GM12878 (cell line): ENCODE data around the gene NCF4. TPM values are rescaled to one million over a fixed set of nuclear protein-coding genes. Genes with fewer than 3 reads are reported as not detected.
A peak's percentile ranks its signal among the peaks of the same experiment; 100 is the strongest.

ENCODE experiments used
- ATAC-seq: fragments of 200-7000 bp; cut with Tn5 transposase; 3 replicates; pipeline ENCODE4 v1.9.1; 2020; ENCODE audit warnings: mild to moderate bottlenecking, moderate library complexity
- BruUV-seq: library from RNA; stranded (reverse); fragments of 400-500 nt; replicated peaks from 2 replicates; lab custom pipeline; 2021; lab: Mats Ljungman, UMichigan
- CTCF ChIA-PET: fragments of 300-600 bp; sonication (Branson Sonifier 250); formaldehyde crosslinking; extraction: SDS; loops from one replicate; lab custom pipeline; 2021; ENCODE audit warnings: inconsistent platforms; lab: Yijun Ruan, JAX
- POLR2A ChIA-PET: fragments of 350-600 bp; formaldehyde crosslinking; extraction: SDS; loops from one replicate; lab custom pipeline; 2021; ENCODE audit warnings: inconsistent platforms; lab: Charles Lee
- RAD21 ChIA-PET: fragments of 300-600 bp; sonication (Branson Sonifier 250); formaldehyde crosslinking; loops from one replicate; lab custom pipeline; 2023; ENCODE audit warnings: antibody characterized with exemption; ENCODE audit not compliant: unreplicated experiment; lab: Charles Lee
- SMC1A ChIA-PET: fragments of 300-600 bp; sonication (Branson Sonifier 250); formaldehyde crosslinking; loops from one replicate; lab custom pipeline; 2023; ENCODE audit not compliant: unreplicated experiment, uncharacterized antibody; lab: Charles Lee
- DNase-seq: peaks from one replicate; pipeline ENCODE4 v3.0.0-alpha.2; 2011; ENCODE audit warnings: low read depth, low spot score
- FAIRE-seq: peaks from 3 replicates; lab custom pipeline; 2011; peaks lifted over from hg19 to GRCh38; lab: Jason Lieb, UNC
- H2AFZ ChIP-seq: 2 replicates; pipeline ENCODE4 v1.6.0; 2011; ENCODE audit warnings: low read depth, low read length, control low read depth; ENCODE audit not compliant: control insufficient read depth
- H3K27ac ChIP-seq: 2 replicates; pipeline ENCODE4 v1.5.1; 2011; ENCODE audit warnings: control low read depth; ENCODE audit not compliant: control insufficient read depth, insufficient read depth
- H3K27me3 ChIP-seq, 2 experiments: replicated peaks in 1 of 2; 2 replicates each; pipeline versions ENCODE4 v1.6.0 to v1.6.1; 2011; ENCODE audit warnings: low read length in 1 of 2; ENCODE audit not compliant: control insufficient read depth in 2 of 2, insufficient read depth in 2 of 2
- H3K36me3 ChIP-seq, 2 experiments: 2 replicates each; pipeline ENCODE4 v1.5.1; 2011; ENCODE audit warnings: low read length in 1 of 2; ENCODE audit not compliant: control insufficient read depth in 2 of 2, insufficient read depth in 2 of 2
- H3K4me1 ChIP-seq: 2 replicates; pipeline ENCODE4 v1.6.1; 2011; ENCODE audit warnings: mild to moderate bottlenecking, low read length, moderate library complexity, mixed read lengths; ENCODE audit not compliant: control insufficient read depth, insufficient read depth
- H3K4me2 ChIP-seq: 2 replicates; pipeline ENCODE4 v1.6.0; 2011; ENCODE audit warnings: control low read depth; ENCODE audit not compliant: control insufficient read depth, insufficient read depth
- H3K4me3 ChIP-seq: fragments of 200-600 bp; sonication (generic); 2 replicates; pipeline ENCODE4 v1.5.1; 2016
- H3K79me2 ChIP-seq: 2 replicates; pipeline ENCODE4 v1.6.0; 2011; ENCODE audit warnings: low read length; ENCODE audit not compliant: control insufficient read depth, insufficient read depth
- H3K9ac ChIP-seq: 2 replicates; pipeline ENCODE4 v1.8.0; 2011; ENCODE audit warnings: low read length, control low read depth, mixed read lengths; ENCODE audit not compliant: control insufficient read depth, insufficient read depth
- H3K9me3 ChIP-seq: replicated peaks from 3 replicates; pipeline ENCODE4 v1.5.1; 2011; ENCODE audit warnings: mild to moderate bottlenecking, low read length; ENCODE audit not compliant: control insufficient read depth, insufficient read depth
- H4K20me1 ChIP-seq: 2 replicates; pipeline ENCODE4 v1.6.0; 2011; ENCODE audit not compliant: control insufficient read depth, insufficient read depth
- BHLHE40 ChIP-seq, 2 experiments: fragments of 450-650 bp in 1 of 2; IDR thresholded peaks; 2 replicates each; pipeline ENCODE4 v1.6.1; 2011 to 2017; ENCODE audit warnings: low read depth in 2 of 2, borderline replicate concordance in 1 of 2, improper control_type of control experiment in 1 of 2, low read length in 1 of 2, mild to moderate bottlenecking in 1 of 2
- CBFB ChIP-seq: IDR thresholded peaks from 2 replicates; pipeline ENCODE4 v1.6.1; 2016; ENCODE audit warnings: antibody characterized with exemption, low read depth
- EED ChIP-seq: sonication (generic); IDR thresholded peaks from 2 replicates; pipeline ENCODE4 v1.6.1; 2016; ENCODE audit warnings: antibody characterized with exemption, low read depth
- JUND ChIP-seq: IDR thresholded peaks from 2 replicates; pipeline ENCODE4 v1.6.1; 2012; ENCODE audit warnings: low read depth, mild to moderate bottlenecking, low read length, improper control_type of control experiment, moderate library complexity
- LARP7 ChIP-seq: fragments of 450-650 bp; IDR thresholded peaks from 2 replicates; pipeline ENCODE4 v1.6.1; 2017; ENCODE audit warnings: mild to moderate bottlenecking
- MXI1 ChIP-seq: fragments of 150-350 bp; IDR thresholded peaks from 2 replicates; pipeline ENCODE4 v1.6.1; 2011; ENCODE audit warnings: low read depth, mild to moderate bottlenecking, inconsistent platforms, low read length, improper control_type of control experiment
- RELA ChIP-seq: fragments of 450-650 bp; IDR thresholded peaks from 2 replicates; pipeline ENCODE4 v1.8.0; 2014; ENCODE audit warnings: borderline replicate concordance; ENCODE audit not compliant: partially characterized antibody
- RUNX3 ChIP-seq: IDR thresholded peaks from 2 replicates; pipeline ENCODE4 v1.6.1; 2012; ENCODE audit warnings: low read length, inconsistent platforms
- SRF ChIP-seq, 2 experiments: IDR thresholded peaks; 2 replicates each; pipeline ENCODE4 v1.6.1; 2011; ENCODE audit warnings: low read depth in 2 of 2, low read length in 2 of 2, mild to moderate bottlenecking in 1 of 2, moderate library complexity in 1 of 2
- WGBS: methylation state at CpG from one replicate; pipeline ENCODE4 v1.1.6; 2016; ENCODE audit warnings: low lambda C conversion rate; ENCODE audit not compliant: insufficient replicate concordance, insufficient coverage; ENCODE audit errors: missing lambda C conversion rate; 5-methylcytosine and 5-hydroxymethylcytosine counted together
- in situ Hi-C: fragments of 300-500 bp; cut with MboI; formaldehyde crosslinking; loops from 9 replicates; pipeline ENCODE4 v1.14.3; 2018; ENCODE audit warnings: mixed read lengths
- intact Hi-C: fragments of 100-400 bp; cut with micrococcal nuclease; formaldehyde crosslinking; loops from one replicate; pipeline ENCODE4 v1.14.2; 2022; ENCODE audit not compliant: unreplicated experiment
- polyA plus RNA-seq, 11 experiments: library from polyadenylated mRNA; depleted of rRNA in 4 of 11; unstranded in 6 of 11; stranded (reverse) in 5 of 11; fragments of >200 nt; fragmentation: Nextera tagmentation in 4 of 11; fragmentation: Illumina TruSeq in 1 of 11; extraction: Ambion mirVana in 4 of 11; extraction: Trizol in 1 of 11; gene quantifications; 1 replicate in 1 of 11; 2 replicates in 10 of 11; pipeline versions ENCODE4 v1.2.1 to v1.2.3, GENCODE V29; 2011 to 2016; ENCODE audit warnings: inconsistent platforms in 2 of 11, missing spikeins in 2 of 11, low read depth in 1 of 11
- total RNA-seq, 4 experiments: library from RNA; depleted of rRNA in 3 of 4; stranded (reverse); fragments of >200 nt in 3 of 4; fragmentation: Illumina TruSeq in 1 of 4; extraction: Trizol in 1 of 4; gene quantifications; 2 replicates each; pipeline versions ENCODE4 v1.2.1 to v1.2.3, GENCODE V29; 2013 to 2021
- TF ChIP-seq, protein P1 (sequence below): fragments of 450-650 bp; IDR thresholded peaks from 2 replicates; pipeline ENCODE4 v1.6.1; 2017; ENCODE audit warnings: borderline replicate concordance
- TF ChIP-seq, protein P2 (sequence below): fragments of 450-650 bp; formaldehyde crosslinking; IDR thresholded peaks from 2 replicates; pipeline ENCODE4 v1.5.0; 2022; ENCODE audit warnings: mild to moderate bottlenecking, missing genetic modification characterization
- TF ChIP-seq, protein P3 (sequence below): IDR thresholded peaks from 2 replicates; pipeline ENCODE4 v1.6.1; 2011; ENCODE audit warnings: low read depth, low read length, improper control_type of control experiment, borderline replicate concordance

NCF4 gene
- total and polyA plus RNA-seq, 10 of the 15 experiments (the other 5 are each of a cell fraction or from before 2014, with no cell fraction given), result 22.9 to 136 (median 72.5) TPM

DNA sequence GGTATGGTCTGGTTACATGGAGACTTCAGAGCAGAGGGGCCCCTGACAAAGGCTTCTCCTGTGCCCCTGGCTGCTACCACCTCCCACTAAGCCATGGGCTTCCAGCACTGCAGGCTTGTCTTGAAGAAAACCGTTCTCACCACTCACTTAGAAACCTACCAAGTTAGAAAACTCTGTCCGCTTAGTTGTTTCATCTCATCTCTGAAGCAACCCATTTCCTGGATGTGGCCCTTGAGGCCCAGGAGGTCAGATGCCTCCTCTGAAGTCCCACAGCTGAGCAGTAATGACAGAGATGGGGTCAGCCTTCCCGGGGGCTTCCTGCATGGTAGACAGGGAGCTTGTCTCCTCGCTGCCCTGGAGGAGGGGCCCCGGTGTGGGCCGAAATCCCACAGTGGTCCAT is 65.5 kb downstream of the NCF4 start (continued):
- TF ChIP-seq, protein P1, sequence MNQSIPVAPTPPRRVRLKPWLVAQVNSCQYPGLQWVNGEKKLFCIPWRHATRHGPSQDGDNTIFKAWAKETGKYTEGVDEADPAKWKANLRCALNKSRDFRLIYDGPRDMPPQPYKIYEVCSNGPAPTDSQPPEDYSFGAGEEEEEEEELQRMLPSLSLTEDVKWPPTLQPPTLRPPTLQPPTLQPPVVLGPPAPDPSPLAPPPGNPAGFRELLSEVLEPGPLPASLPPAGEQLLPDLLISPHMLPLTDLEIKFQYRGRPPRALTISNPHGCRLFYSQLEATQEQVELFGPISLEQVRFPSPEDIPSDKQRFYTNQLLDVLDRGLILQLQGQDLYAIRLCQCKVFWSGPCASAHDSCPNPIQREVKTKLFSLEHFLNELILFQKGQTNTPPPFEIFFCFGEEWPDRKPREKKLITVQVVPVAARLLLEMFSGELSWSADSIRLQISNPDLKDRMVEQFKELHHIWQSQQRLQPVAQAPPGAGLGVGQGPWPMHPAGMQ, result no peak
- TF ChIP-seq, protein P2, sequence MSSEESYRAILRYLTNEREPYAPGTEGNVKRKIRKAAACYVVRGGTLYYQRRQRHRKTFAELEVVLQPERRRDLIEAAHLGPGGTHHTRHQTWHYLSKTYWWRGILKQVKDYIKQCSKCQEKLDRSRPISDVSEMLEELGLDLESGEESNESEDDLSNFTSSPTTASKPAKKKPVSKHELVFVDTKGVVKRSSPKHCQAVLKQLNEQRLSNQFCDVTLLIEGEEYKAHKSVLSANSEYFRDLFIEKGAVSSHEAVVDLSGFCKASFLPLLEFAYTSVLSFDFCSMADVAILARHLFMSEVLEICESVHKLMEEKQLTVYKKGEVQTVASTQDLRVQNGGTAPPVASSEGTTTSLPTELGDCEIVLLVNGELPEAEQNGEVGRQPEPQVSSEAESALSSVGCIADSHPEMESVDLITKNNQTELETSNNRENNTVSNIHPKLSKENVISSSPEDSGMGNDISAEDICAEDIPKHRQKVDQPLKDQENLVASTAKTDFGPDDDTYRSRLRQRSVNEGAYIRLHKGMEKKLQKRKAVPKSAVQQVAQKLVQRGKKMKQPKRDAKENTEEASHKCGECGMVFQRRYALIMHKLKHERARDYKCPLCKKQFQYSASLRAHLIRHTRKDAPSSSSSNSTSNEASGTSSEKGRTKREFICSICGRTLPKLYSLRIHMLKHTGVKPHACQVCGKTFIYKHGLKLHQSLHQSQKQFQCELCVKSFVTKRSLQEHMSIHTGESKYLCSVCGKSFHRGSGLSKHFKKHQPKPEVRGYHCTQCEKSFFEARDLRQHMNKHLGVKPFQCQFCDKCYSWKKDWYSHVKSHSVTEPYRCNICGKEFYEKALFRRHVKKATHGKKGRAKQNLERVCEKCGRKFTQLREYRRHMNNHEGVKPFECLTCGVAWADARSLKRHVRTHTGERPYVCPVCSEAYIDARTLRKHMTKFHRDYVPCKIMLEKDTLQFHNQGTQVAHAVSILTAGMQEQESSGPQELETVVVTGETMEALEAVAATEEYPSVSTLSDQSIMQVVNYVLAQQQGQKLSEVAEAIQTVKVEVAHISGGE, result no peak

DNA sequence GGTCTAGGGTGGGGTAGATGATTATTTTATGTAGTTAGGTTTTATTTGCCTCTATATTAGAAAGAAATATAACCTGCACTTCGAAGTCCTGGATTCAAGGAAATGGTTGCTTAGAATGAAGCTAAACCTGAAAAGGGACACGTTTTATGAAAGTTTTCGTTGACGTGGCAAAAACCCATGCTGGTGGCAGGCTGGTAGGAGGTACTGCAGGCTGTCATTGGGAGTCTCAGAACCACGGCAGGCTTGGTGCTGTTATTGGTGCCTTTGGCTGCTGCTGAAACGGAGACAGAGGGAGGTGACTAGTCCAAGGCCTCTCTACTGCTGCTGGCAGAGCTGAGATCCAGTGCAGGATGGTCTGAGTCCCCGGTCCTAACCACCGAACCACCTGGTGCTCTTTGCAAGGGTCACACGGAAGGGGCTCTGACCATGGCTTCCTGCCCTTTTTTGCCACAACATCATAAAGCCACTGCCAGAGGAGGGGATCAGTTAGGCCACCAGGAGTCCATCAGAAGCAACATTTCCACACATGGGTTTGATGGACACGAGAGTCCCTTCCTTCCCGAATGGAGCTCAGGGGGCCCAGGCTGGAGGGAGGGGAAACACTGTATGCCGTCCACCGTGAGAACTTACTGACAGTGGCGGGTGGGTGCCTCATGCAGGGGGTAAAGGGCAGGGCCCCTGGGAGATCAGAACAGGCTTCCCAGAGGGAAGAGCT is 66.1 kb downstream of the NCF4 start:
- Histone ChIP-seq H3K79me2 (peaks cover 2% of the 10 kb centered on the region), H3K9me3 (no peaks in the 10 kb centered on the region), H3K4me2 (no peak overlapping the region), H3K36me3 (peaks cover 6 to 13% of the 10 kb centered on the region in 2 experiments; a peak in 3 of 4 replicates), H3K27me3 (no peaks in the 10 kb centered on the region), H3K9ac (no peak overlapping the region), H2AFZ (no peak overlapping the region), H3K27ac (no peak overlapping the region), H4K20me1 (no peaks in the 10 kb centered on the region), H3K4me3 (no peak overlapping the region), H3K4me1 (peaks cover 5% of the 10 kb centered on the region)
- ATAC-seq, result no peak
- CTCF ChIA-PET, result no interaction called here
- SMC1A ChIA-PET, result interaction anchor here (1.0 to 1.5 kb wide), 2 partner anchors 10 to 15 kb away, joined by 3 to 4 read pairs; no protein-coding TSS in a partner anchor
- intact Hi-C loops (no loop called here), in situ Hi-C loops (no loop called here)
- TF ChIP-seq, protein P3, sequence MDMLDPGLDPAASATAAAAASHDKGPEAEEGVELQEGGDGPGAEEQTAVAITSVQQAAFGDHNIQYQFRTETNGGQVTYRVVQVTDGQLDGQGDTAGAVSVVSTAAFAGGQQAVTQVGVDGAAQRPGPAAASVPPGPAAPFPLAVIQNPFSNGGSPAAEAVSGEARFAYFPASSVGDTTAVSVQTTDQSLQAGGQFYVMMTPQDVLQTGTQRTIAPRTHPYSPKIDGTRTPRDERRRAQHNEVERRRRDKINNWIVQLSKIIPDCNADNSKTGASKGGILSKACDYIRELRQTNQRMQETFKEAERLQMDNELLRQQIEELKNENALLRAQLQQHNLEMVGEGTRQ, result no peak
- no peak for TF ChIP-seq RELA
- no peak for TF ChIP-seq EED
- TF ChIP-seq SRF (IDR thresholded peaks at IDR 0.05; ENCODE audit: low read depth in 2 of 2, low read length in 2 of 2), result no peak
- TF ChIP-seq LARP7, result no peak
- no peak for TF ChIP-seq RUNX3
- no peak for TF ChIP-seq BHLHE40 (IDR thresholded peaks at IDR 0.05; ENCODE audit: borderline replicate concordance in 1 of 2, low read depth in 2 of 2, low read length in 1 of 2)
- no peak for TF ChIP-seq MXI1
- TF ChIP-seq JUND, result no peak
- TF ChIP-seq CBFB, result no peak
- BruUV-seq, result TSS peak; percentile 30
- no peak for DNase-seq
- no peak for FAIRE-seq
- POLR2A ChIA-PET, result no interaction called here
- RAD21 ChIA-PET, result interaction anchor here (0.6 kb wide), 1 partner anchor 86 kb away, joined by 3 read pairs; no protein-coding TSS in a partner anchor
- WGBS, result 44% methylated on average over 14 of the region's 14 CpGs
